Heart left ventricle (tissue), 13 donors: Measurements from ENCODE around the gene SEC22B.
"Not testable (repeated sequence)": the region's sequence is repeated elsewhere in the genome, so short reads cannot be mapped to it uniquely, and the experiment has no call there.

Experiments used
- POLR2A ChIP-seq, 2 donors: fragments of 450-650 bp; IDR thresholded peaks; one replicate each; pipeline ENCODE4 v1.6.1; 2017; ENCODE audit warnings: antibody characterized with exemption in 2 of 2, mild to moderate bottlenecking in 2 of 2, moderate library complexity in 2 of 2
- TF ChIP-seq, protein P1 (sequence below), 12 donors: fragments of 200-600 bp; sonication (generic) in 4 of 12; IDR thresholded peaks; one replicate each; pipeline versions ENCODE4 v1.5.0 to v1.8.0; 2018 to 2022; ENCODE audit warnings: antibody characterized with exemption in 12 of 12, mild to moderate bottlenecking in 5 of 12
- donor health status: ischemic (EF 13 %, LVEDD 7.1; RV severe dilation, severe dysfunction).
- donor health status: DM: no; HTN: yes; CAD: no.
- donor health status: DM: no; HTN: no; CAD: no.
- donor health status: ischemic (EF 25% LVEDD 6.9; RV normal size, moderate dysfunction).
- donor health status: ischemic (EF 25% LVEDD 5.7; RV mildly dilated, moderate dysfunction).
- donor health status: ischemic (EF 35%, LVEDD 5.7; RV mildly dilated, moderate dysfunction).
- donor health status: nonischemic (EF 11% LVEDD 7.7; RV severe dilation, severe dysfunction).
- donor health status: DM: yes; HTN: yes; CAD: no.
- donor health status: PGD.
- donor health status: ischemic (EF 29% LVEDD 5.4; RV normal size, mild dysfunction).
- donor health status: nonischemic (EF 23%, LVEDD 6.1; RV moderate dilation, normal function).

GRCh38 chr1:120142512-120143263, 33.6 kb downstream of the SEC22B start:
- TF ChIP-seq, protein P1, sequence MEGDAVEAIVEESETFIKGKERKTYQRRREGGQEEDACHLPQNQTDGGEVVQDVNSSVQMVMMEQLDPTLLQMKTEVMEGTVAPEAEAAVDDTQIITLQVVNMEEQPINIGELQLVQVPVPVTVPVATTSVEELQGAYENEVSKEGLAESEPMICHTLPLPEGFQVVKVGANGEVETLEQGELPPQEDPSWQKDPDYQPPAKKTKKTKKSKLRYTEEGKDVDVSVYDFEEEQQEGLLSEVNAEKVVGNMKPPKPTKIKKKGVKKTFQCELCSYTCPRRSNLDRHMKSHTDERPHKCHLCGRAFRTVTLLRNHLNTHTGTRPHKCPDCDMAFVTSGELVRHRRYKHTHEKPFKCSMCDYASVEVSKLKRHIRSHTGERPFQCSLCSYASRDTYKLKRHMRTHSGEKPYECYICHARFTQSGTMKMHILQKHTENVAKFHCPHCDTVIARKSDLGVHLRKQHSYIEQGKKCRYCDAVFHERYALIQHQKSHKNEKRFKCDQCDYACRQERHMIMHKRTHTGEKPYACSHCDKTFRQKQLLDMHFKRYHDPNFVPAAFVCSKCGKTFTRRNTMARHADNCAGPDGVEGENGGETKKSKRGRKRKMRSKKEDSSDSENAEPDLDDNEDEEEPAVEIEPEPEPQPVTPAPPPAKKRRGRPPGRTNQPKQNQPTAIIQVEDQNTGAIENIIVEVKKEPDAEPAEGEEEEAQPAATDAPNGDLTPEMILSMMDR (IDR thresholded peaks at IDR 0.05) = not testable (repeated sequence)
- TF ChIP-seq POLR2A (IDR thresholded peaks at IDR 0.05) = not testable (repeated sequence)
